IMR-90 (cell line): ENCODE results near the gene CIT.

ENCODE experiments used
- CEBPB ChIP-seq: IDR thresholded peaks from 2 replicates; pipeline ENCODE4 v1.6.1; 2012; ENCODE audit warnings: low read depth, low read length, improper control_type of control experiment
- CTCF ChIP-seq: conservative IDR thresholded peaks from 2 replicates; pipeline ENCODE4 v1.5.1; 2012; ENCODE audit warnings: mild to moderate bottlenecking, low read depth, low read length, improper control_type of control experiment
- NFE2L2 ChIP-seq: fragments of 150-350 bp; IDR thresholded peaks from 2 replicates; pipeline ENCODE4 v1.6.1; 2016; ENCODE audit warnings: low read depth, mild to moderate bottlenecking, low read length
- POLR2A ChIP-seq: IDR thresholded peaks from 2 replicates; pipeline ENCODE4 v1.6.1; 2012; ENCODE audit warnings: mild to moderate bottlenecking, low read depth, low read length
- RAD21 ChIP-seq: IDR thresholded peaks from 2 replicates; pipeline ENCODE4 v1.6.1; 2012; ENCODE audit warnings: low read length, improper control_type of control experiment

- TF ChIP-seq POLR2A (no peak), CTCF (no peak), NFE2L2 (no peak), RAD21 (no peak), CEBPB (no peak)
These were observed 206.1 kb downstream of the CIT start for GRCh38 chr12:119671070-119671469.
